Measurements from ENCODE around the gene CES1.
"Not testable (repeated sequence)": the region's sequence is repeated elsewhere in the genome, so short reads cannot be mapped to it uniquely, and the experiment has no call there.

CES1 gene

GRCh38 chr16:55809851-55810250 is 23.0 kb downstream of the CES1 start:
- TF ChIP-seq CTCF (IDR thresholded peaks at IDR 0.05; ENCODE audit: low read depth, low read length), result no peak
- H3K4me3 ChIP-seq (ENCODE audit: low read depth, low read length), result no peak overlapping the region

GRCh38 chr16:55809386-55809785 is 23.5 kb downstream of the CES1 start:
- no peak overlapping the region for H3K4me3 ChIP-seq (ENCODE audit: low read depth, low read length)
- no peak for TF ChIP-seq CTCF (IDR thresholded peaks at IDR 0.05; ENCODE audit: low read depth, low read length)

DNA sequence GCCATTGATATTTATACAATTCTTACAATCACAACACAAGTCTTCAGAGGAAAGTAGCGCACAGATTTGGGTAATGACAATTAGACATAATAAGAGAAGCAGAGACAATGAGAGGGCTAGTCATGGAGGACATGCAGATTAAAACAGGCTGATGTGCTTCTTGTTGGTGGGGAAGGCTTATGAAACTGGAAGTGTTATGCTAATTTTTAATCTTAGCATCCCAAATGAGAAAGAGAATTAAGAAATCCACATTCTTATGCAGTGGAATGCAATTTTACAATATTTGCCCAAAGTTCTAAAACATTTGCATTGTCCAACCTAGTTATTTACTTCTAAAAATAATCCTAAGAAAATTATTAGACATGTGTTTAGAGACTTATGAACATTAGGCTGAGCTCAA is 24.6 kb downstream of the CES1 start:
- H3K4me3 ChIP-seq (ENCODE audit: low read depth, low read length), result not testable (repeated sequence)

GRCh38 chr16:55805104-55805503 is 27.8 kb downstream of the CES1 start:
- not testable (repeated sequence) for H3K4me3 ChIP-seq (ENCODE audit: low read depth, low read length)

- H3K4me3 ChIP-seq (ENCODE audit: low read depth, low read length), result not testable (repeated sequence)
Measured at GRCh38 chr16:55803681-55804080, 29.2 kb downstream of the CES1 start.

DNA sequence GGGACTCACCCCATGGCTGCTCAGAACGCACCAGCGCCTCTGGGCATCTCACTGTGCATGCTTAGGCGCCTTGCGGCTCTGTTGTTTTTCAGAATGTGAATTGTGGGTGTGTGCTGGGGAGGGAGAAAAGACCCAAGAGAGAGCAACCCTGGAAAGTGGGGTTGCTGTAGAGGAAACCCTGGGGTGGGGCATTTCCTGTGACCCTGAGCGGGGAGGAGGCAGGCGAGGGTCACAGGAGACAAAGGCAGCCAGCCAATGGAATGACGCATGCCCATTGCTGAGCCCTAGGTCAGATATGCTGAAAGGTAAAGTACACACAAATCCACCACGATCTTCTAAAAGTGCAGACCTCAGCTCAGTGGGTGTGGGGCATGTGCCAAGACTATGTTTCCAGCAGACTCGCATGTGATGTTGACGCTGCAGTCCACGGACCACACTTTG is 39.9 kb downstream of the CES1 start:
- H3K4me3 ChIP-seq (ENCODE audit: low read depth, low read length), result not testable (repeated sequence)

DNA sequence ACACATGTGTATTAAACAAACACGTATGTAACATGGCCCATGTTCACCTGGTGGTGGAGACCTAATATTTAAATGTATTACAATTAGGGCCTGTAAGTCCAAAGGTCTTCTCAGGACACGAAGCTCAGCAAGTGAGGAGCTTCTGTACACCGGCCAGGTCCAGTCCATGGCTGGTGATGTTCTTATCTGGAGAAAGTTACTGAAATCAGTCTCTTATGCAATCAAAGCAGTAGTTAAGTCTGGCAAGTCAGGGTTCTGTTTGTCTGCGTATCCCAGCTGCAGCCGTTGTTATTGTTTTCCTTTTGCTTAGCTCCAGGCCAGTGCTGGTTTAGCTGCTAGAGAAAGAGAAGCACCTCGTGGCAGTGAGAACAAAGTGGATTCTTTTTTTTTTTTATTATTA is 41.4 kb downstream of the CES1 start:
- H3K4me3 ChIP-seq (ENCODE audit: low read depth, low read length), result not testable (repeated sequence)

DNA sequence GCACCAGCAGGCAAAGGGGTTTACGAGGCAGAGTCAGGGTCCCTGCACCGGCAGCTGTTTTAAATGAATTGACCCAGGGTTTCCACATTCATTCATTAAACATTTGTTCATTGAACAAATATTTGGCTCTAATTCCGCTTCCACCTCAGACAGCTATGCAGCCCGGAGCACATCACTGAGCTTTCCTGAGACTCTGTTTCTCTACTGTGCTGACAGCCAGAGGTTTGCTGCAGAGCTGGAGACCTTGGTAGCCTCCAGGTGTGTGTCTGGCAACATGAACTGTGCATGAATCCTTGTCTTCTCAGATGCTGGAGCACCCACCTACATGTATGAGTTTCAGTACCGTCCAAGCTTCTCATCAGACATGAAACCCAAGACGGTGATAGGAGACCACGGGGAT is 42.7 kb downstream of the CES1 start:
- not testable (repeated sequence) for H3K4me3 ChIP-seq (ENCODE audit: low read depth, low read length)

DNA sequence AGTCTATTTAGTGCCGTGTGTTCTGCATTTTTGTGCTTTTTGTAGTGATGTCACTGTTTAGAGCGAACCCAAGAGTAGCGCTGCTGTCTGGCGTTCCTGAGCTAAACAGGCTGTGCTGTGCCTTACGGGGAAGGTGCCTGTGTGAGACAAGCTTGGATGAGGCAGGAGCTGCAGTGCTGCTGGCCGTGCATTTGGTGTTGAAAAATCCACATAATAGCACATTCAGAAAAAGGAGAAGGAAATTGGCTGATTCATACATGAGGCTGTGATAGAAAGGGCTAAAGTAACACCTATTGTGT is 50.2 kb downstream of the CES1 start:
- H3K4me3 ChIP-seq (ENCODE audit: low read depth, low read length), result not testable (repeated sequence)

DNA sequence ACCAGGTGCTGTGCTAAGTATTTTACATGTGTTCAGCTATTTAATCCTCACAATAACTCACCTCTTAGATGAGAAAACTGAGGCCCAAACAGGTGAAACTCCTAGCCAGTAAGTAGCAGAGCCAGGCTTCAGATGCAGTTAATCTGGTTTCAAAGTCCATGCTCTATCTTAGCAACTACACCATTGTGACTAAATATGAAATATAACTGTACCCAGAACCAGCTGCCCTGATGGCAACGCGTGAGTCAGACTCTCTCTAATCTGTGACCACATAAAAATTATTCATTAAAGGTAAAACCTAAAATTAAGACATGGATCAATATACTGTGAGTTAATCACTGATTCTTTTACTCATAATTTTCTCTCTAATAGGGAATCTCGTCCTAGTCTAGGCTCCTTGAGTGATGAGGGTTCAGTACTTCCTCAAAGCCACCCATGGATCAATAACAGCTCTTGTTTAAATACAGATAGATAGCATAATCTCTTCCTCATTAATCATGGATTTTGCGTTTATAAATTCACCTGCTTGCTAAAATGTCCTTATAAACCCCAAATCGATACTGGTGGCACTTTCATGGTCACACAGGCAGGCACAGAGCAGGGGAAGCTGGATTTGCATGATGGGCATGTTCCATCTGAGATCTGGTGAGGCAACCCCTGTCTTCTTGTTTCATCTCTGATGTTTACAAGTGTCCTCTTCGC is 50.7 kb downstream of the CES1 start:
- H3K4me3 ChIP-seq (ENCODE audit: low read depth, low read length), result not testable (repeated sequence)

DNA sequence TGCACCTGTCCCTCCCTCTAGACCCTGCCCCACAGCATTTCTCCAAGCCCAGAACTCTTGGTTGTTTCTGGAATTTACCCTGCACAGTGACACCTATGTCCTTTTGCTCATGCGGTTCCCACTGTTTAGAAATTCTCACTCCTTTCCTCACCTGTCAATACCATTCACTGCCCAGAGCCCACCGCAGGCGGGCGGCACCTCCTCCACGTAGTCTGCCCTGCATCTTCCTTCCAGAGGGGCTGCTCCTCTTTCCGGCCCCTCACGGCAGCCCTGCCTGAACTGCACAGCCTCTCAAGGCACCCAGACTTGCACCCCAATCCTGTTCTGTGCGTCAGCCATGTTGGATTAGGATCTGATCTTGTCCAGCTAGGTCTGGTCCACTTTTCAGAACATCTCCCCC is 51.4 kb downstream of the CES1 start:
- H3K4me3 ChIP-seq (ENCODE audit: low read depth, low read length), result not testable (repeated sequence)

- not testable (repeated sequence) for H3K4me3 ChIP-seq (ENCODE audit: low read depth, low read length)
Measured at GRCh38 chr16:55780095-55780407, 52.8 kb downstream of the CES1 start.

DNA sequence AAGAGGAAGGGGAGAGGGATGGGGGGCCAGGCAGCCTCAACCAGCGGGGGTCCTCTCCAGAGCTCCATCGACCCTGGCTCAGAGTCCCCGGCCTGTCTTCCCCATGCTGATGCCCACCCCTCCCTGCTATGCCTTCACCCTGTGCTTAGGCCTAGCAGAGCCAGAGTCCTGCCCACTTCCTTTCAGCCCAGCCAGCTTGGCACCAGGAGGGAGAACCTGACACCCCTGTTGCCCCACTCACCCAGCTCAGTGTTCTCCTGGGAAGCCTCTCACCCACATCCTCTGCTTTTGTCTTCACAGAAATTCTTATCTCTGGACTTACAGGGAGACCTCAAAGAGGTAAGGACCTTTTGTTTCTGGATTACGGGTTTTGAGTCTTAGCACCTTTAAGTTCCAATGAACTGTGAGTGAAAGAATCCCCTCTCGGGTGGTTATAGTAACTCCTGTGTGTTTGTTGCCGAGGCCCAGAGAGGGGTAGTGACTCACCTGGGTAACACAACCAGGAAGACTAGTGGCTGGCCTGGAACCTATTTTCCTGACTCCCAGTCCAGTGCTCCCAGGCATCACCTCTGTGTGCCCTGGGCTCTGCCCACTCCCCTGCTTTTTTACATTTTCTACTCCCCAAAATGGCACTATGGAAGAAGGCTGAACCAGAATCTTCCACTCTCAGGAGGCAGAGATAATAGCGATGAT is 53.3 kb downstream of the CES1 start:
- TF ChIP-seq CTCF (IDR thresholded peaks at IDR 0.05; ENCODE audit: low read depth, low read length), result no peak
- H3K4me3 ChIP-seq (ENCODE audit: low read depth, low read length), result no peak overlapping the region

Data from WI38 (cell line).